Uterus (tissue), 2 donors: Measurements from ENCODE around the gene KDM4C.

Experiments
- CTCF ChIP-seq, 4 experiments: fragments of 200-600 bp in 2 of 4; fragments of 450-650 bp in 2 of 4; sonication (generic) in 2 of 4; IDR thresholded peaks; one replicate each; pipeline ENCODE4 v1.5.1; 2016 to 2019; ENCODE audit warnings: antibody characterized with exemption in 4 of 4, mild to moderate bottlenecking in 2 of 4, moderate library complexity in 1 of 4
- POLR2A ChIP-seq, 2 donors: fragments of 450-650 bp; IDR thresholded peaks; one replicate each; pipeline ENCODE4 v1.6.1; 2016; ENCODE audit warnings: antibody characterized with exemption in 2 of 2, mild to moderate bottlenecking in 1 of 2, moderate library complexity in 1 of 2

GRCh38 chr9:6794936-6795335, 37.2 kb downstream of the KDM4C start:
- no peak for TF ChIP-seq POLR2A (IDR thresholded peaks at IDR 0.05)
- no peak for TF ChIP-seq CTCF (IDR thresholded peaks at IDR 0.05)
